GM19023 (cell line): Measurements from ENCODE around the gene IL20RB.

Experiments
- ATAC-seq: cut with Tn5 transposase; IDR thresholded peaks from one replicate; pipeline ENCODE4 v1.9.1; 2021; ENCODE audit warnings: mild to moderate bottlenecking, moderate library complexity; ENCODE audit not compliant: unreplicated experiment

Gene IL20RB

GRCh38 chr3:137026701-137027100 is 68.9 kb downstream of the IL20RB start:
- no peak for ATAC-seq

- ATAC-seq, result peak; percentile 82
These were observed 74.8 kb downstream of the IL20RB start for GRCh38 chr3:137032465-137033120.

GRCh38 chr3:137035631-137036030 is 77.8 kb downstream of the IL20RB start:
- no peak for ATAC-seq

- ATAC-seq, result no peak
These were observed 81.8 kb downstream of the IL20RB start for GRCh38 chr3:137039570-137039969.

- no peak for ATAC-seq
These were observed 83.5 kb downstream of the IL20RB start for GRCh38 chr3:137041251-137041650.

- ATAC-seq, result no peak
These were observed 83.9 kb downstream of the IL20RB start for GRCh38 chr3:137041686-137042085.

GRCh38 chr3:137046747-137047146 is 89.0 kb downstream of the IL20RB start:
- no peak for ATAC-seq

GRCh38 chr3:137047240-137047639 is 89.5 kb downstream of the IL20RB start:
- ATAC-seq, result no peak

GRCh38 chr3:137050281-137050680 is 92.5 kb downstream of the IL20RB start:
- ATAC-seq, result no peak

GRCh38 chr3:137052298-137052697 is 94.5 kb downstream of the IL20RB start:
- ATAC-seq, result no peak
